B cell (primary cell): ENCODE measurements around the gene SUSD5. TPM values are rescaled to one million over a fixed set of nuclear protein-coding genes. Genes with fewer than 3 reads are reported as not detected.

ENCODE experiments used
- ATAC-seq: fragments of 200-7000 bp; cut with Tn5 transposase; one replicate; pipeline ENCODE4 v1.10.0; 2021; ENCODE audit warnings: low read depth, mild to moderate bottlenecking, moderate number of reproducible peaks, moderate library complexity
- CTCF ChIA-PET: fragments of 350-600 bp; sonication (Branson Sonifier 250); formaldehyde crosslinking; loops from one replicate; lab custom pipeline; 2021; ENCODE audit warnings: antibody characterized with exemption, inconsistent platforms; lab: Charles Lee
- POLR2A ChIA-PET: fragments of 350-600 bp; sonication (Branson Sonifier 250); formaldehyde crosslinking; loops from one replicate; lab custom pipeline; 2021; ENCODE audit warnings: antibody characterized with exemption; lab: Charles Lee
- DNase-seq: peaks from one replicate; pipeline ENCODE4 v3.0.0; 2013
- H2AFZ ChIP-seq: 2 replicates; pipeline ENCODE4 v1.6.1; 2012; ENCODE audit warnings: mild to moderate bottlenecking, low read depth, low read length; ENCODE audit not compliant: insufficient read depth, poor library complexity, severe bottlenecking
- H3K27ac ChIP-seq, 2 donors: 1 replicate in 1 of 2; 2 replicates in 1 of 2; pipeline ENCODE4 v1.5.1; 2012 to 2013; ENCODE audit warnings: low read length in 2 of 2, mild to moderate bottlenecking in 2 of 2, moderate library complexity in 1 of 2
- H3K27me3 ChIP-seq, 4 experiments: fragments of 200-600 bp in 1 of 4; sonication (generic) in 1 of 4; replicated peaks in 1 of 4; 1 replicate in 2 of 4; 2 replicates in 2 of 4; pipeline versions ENCODE4 v1.6.1 to v1.7.0; 2013 to 2016; ENCODE audit warnings: low read length in 3 of 4, mild to moderate bottlenecking in 2 of 4, mixed read lengths in 1 of 4, moderate library complexity in 1 of 4; ENCODE audit not compliant: insufficient read depth in 4 of 4, control insufficient read depth in 3 of 4; ENCODE audit errors: control extremely low read depth in 1 of 4
- H3K36me3 ChIP-seq, 2 experiments: replicated peaks in 1 of 2; 1 replicate in 1 of 2; 2 replicates in 1 of 2; pipeline versions ENCODE4 v1.6.1 to v1.7.1; 2013; ENCODE audit warnings: low read length in 1 of 2; ENCODE audit not compliant: insufficient read depth in 2 of 2, control insufficient read depth in 1 of 2; ENCODE audit errors: control extremely low read depth in 1 of 2, extremely low read depth in 1 of 2
- H3K4me1 ChIP-seq, 2 donors: fragments of 200-600 bp in 1 of 2; sonication (generic) in 1 of 2; 1 replicate in 1 of 2; 2 replicates in 1 of 2; pipeline versions ENCODE4 v1.5.1 to v1.6.1; 2013 to 2017; ENCODE audit warnings: low read length in 2 of 2; ENCODE audit not compliant: control insufficient read depth in 2 of 2, insufficient read depth in 2 of 2
- H3K4me2 ChIP-seq: replicated peaks from 2 replicates; pipeline ENCODE3; 2012; ENCODE audit warnings: mild to moderate bottlenecking, low read depth, low read length; ENCODE audit not compliant: poor library complexity, severe bottlenecking
- H3K4me3 ChIP-seq, 5 experiments: fragments of 200-600 bp in 1 of 5; sonication (generic) in 1 of 5; 1 replicate in 3 of 5; 2 replicates in 2 of 5; pipeline versions ENCODE4 v1.5.1 to v1.7.0; 2011 to 2016; ENCODE audit warnings: low read length in 4 of 5, mild to moderate bottlenecking in 4 of 5, low read depth in 2 of 5, control low read depth in 1 of 5, moderate library complexity in 1 of 5; ENCODE audit not compliant: insufficient read depth in 1 of 5; ENCODE audit errors: control extremely low read depth in 1 of 5, extremely low read depth in 1 of 5
- H3K79me2 ChIP-seq: fragments of 200-600 bp; sonication (generic); one replicate; pipeline ENCODE4 v1.6.0; 2016; ENCODE audit warnings: low read length; ENCODE audit not compliant: control insufficient read depth, insufficient read depth
- H3K9ac ChIP-seq: fragments of 200-600 bp; sonication (generic); 2 replicates; pipeline ENCODE4 v1.6.1; 2017; ENCODE audit warnings: mild to moderate bottlenecking, low read length, moderate library complexity
- H3K9me3 ChIP-seq, 3 donors: one replicate each; pipeline versions ENCODE4 v1.6.1 to v1.7.1; 2013; ENCODE audit warnings: low read length in 2 of 3; ENCODE audit not compliant: control insufficient read depth in 2 of 3, insufficient read depth in 1 of 3; ENCODE audit errors: control extremely low read depth in 1 of 3
- H4K20me1 ChIP-seq: 2 replicates; pipeline ENCODE4 v1.6.0; 2012; ENCODE audit warnings: mild to moderate bottlenecking, low read length; ENCODE audit not compliant: insufficient read depth, control insufficient read depth, poor library complexity, severe bottlenecking
- H3K27ac Mint-ChIP-seq: one replicate; pipeline ENCODE4 v1.8.0; 2021; ENCODE audit warnings: mixed read lengths
- H3K27me3 Mint-ChIP-seq: one replicate; pipeline ENCODE4 v1.8.0; 2021; ENCODE audit warnings: mixed read lengths
- H3K4me1 Mint-ChIP-seq: one replicate; pipeline ENCODE4 v1.8.0; 2021; ENCODE audit warnings: mixed read lengths
- H3K4me3 Mint-ChIP-seq: one replicate; pipeline ENCODE4 v1.8.0; 2021; ENCODE audit warnings: mixed read lengths
- H3K9me3 Mint-ChIP-seq: one replicate; pipeline ENCODE4 v1.8.0; 2022; ENCODE audit warnings: mixed read lengths; ENCODE audit not compliant: insufficient read depth
- CTCF ChIP-seq: fragments of 200-600 bp; IDR thresholded peaks from one replicate; pipeline ENCODE4 v1.8.0; 2022; ENCODE audit warnings: antibody characterized with exemption, mild to moderate bottlenecking
- EZH2 ChIP-seq: IDR thresholded peaks from 2 replicates; pipeline ENCODE4 v1.6.1; 2012; ENCODE audit warnings: borderline replicate concordance, low read depth, mild to moderate bottlenecking, moderate library complexity, low read length; ENCODE audit not compliant: insufficient read depth, poor library complexity, severe bottlenecking
- WGBS: methylation state at CpG from one replicate; pipeline ENCODE4 v1.1.5; 2013; ENCODE audit warnings: missing lambda C conversion rate; ENCODE audit not compliant: insufficient coverage; 5-methylcytosine and 5-hydroxymethylcytosine counted together
- intact Hi-C: fragments of 100-400 bp; cut with micrococcal nuclease; formaldehyde crosslinking; loops from one replicate; pipeline ENCODE4 v1.10.0; 2022
- polyA plus RNA-seq: library from polyadenylated mRNA; depleted of rRNA; stranded (reverse); fragments of >200 nt; gene quantifications from 2 replicates; pipeline ENCODE4 v1.2.3, GENCODE V29; 2012
- total RNA-seq, 2 donors: library from RNA; stranded (reverse); fragments of 120-200 nt in 1 of 2; gene quantifications; 1 replicate in 1 of 2; 2 replicates in 1 of 2; pipeline versions ENCODE4 v1.2.3 to v1.2.4, GENCODE V29; 2013 to 2022

SUSD5 gene
- total and polyA plus RNA-seq, 2 donors (not counting 1 experiment from before 2014, with no cell fraction given) = 0.15 to 0.30 TPM

- intact Hi-C loops = no loop called here
These were observed 71.7 kb downstream of the SUSD5 start for GRCh38 chr3:33146791-33147445.

More at GRCh38 chr3:33146791-33147445, 71.7 kb downstream of the SUSD5 start:
- WGBS = 86% methylated on average over 1 of the region's 8 CpGs
- H3K9me3 Mint-ChIP-seq = no peaks in the 10 kb centered on the region
- no peak overlapping the region for H3K4me2 ChIP-seq
- H3K4me3 ChIP-seq = no peak overlapping the region
- no peaks in the 10 kb centered on the region for H3K9me3 ChIP-seq
- H3K4me1 ChIP-seq = peaks cover 5 to 6% of the 10 kb centered on the region in 2 donors
- TF ChIP-seq EZH2 = no peak
- no peak for TF ChIP-seq CTCF
- ATAC-seq (no peak), DNase-seq (no peak)
- H3K4me1 Mint-ChIP-seq = peaks cover 4% of the 10 kb centered on the region
- H3K36me3 ChIP-seq = peaks cover 1 to 18% of the 10 kb centered on the region in 2 experiments
- H4K20me1 ChIP-seq = no peaks in the 10 kb centered on the region
- H3K4me3 Mint-ChIP-seq = no peak overlapping the region
- peak overlapping the region; percentile 13 for H3K27ac Mint-ChIP-seq
- POLR2A ChIA-PET = no interaction called here
- no peaks in the 10 kb centered on the region for H3K79me2 ChIP-seq
- H3K27ac ChIP-seq = no peak overlapping the region
- no peaks in the 10 kb centered on the region for H3K27me3 ChIP-seq
- H2AFZ ChIP-seq = no peak overlapping the region
- CTCF ChIA-PET = interaction anchor here (1.1 to 3.2 kb wide), 4 partner anchors 15 to 226 kb away, joined by 3 to 7 read pairs (median 4); no protein-coding TSS in a partner anchor
- no peaks in the 10 kb centered on the region for H3K27me3 Mint-ChIP-seq
- no peak overlapping the region for H3K9ac ChIP-seq
